Measurements from ENCODE around the gene CDH22. TPM values are rescaled to one million over a fixed set of nuclear protein-coding genes. Genes with fewer than 3 reads are reported as not detected.

The CDH22 gene
- total RNA-seq, 1 donor from 2014 or later: 5.5 TPM

- DNase-seq (no peak), ATAC-seq (ENCODE audit: poor library complexity) (no peak)
- intact Hi-C loops (cut with DNase I): loop anchor here (10.0 kb wide), 1 partner anchor 148 kb away; the partner anchor contains the start of gene SLC12A5
Observed at GRCh38 chr20:46172961-46173536, 135.2 kb downstream of the CDH22 start.

GRCh38 chr20:46172455-46172854, 135.8 kb downstream of the CDH22 start:
- intact Hi-C loops (cut with DNase I): loop anchor here (10.0 kb wide), 1 partner anchor 148 kb away; the partner anchor contains the start of gene SLC12A5
- DNase-seq (no peak), ATAC-seq (ENCODE audit: poor library complexity) (no peak)

- ATAC-seq (ENCODE audit: poor library complexity): no peak
- intact Hi-C loops (cut with DNase I): loop anchor here (10.0 kb wide), 1 partner anchor 147 kb away; the partner anchor contains the start of gene SLC12A5
Observed at GRCh38 chr20:46171909-46172308, 136.4 kb downstream of the CDH22 start.

GRCh38 chr20:46171476-46171875, 136.8 kb downstream of the CDH22 start:
- intact Hi-C loops (cut with DNase I): loop anchor here (10.0 kb wide), 1 partner anchor 147 kb away; the partner anchor contains the start of gene SLC12A5
- ATAC-seq (ENCODE audit: poor library complexity) (no peak), DNase-seq (no peak)

More at GRCh38 chr20:46171909-46172308, 136.4 kb downstream of the CDH22 start:
- DNase-seq: no peak

- intact Hi-C loops (cut with DNase I): loop anchor here (10.0 kb wide), 1 partner anchor 145 kb away; the partner anchor contains the start of gene SLC12A5
- ATAC-seq (ENCODE audit: poor library complexity) (no peak), DNase-seq (no peak)
Observed at GRCh38 chr20:46169245-46170171, 138.8 kb downstream of the CDH22 start.

GRCh38 chr20:46168438-46168837, 139.9 kb downstream of the CDH22 start:
- no peak for DNase-seq
- intact Hi-C loops (cut with DNase I): no loop called here
- ATAC-seq (ENCODE audit: poor library complexity): no peak

- no peak for ATAC-seq (ENCODE audit: poor library complexity)
- DNase-seq: no peak
- intact Hi-C loops (cut with DNase I): no loop called here
Observed at GRCh38 chr20:46167080-46167479, 141.2 kb downstream of the CDH22 start.

GRCh38 chr20:46164254-46164653, 144.0 kb downstream of the CDH22 start:
- intact Hi-C loops (cut with DNase I): no loop called here
- no peak for DNase-seq
- no peak for ATAC-seq (ENCODE audit: poor library complexity)

- DNase-seq (no peak), ATAC-seq (ENCODE audit: poor library complexity) (no peak)
- intact Hi-C loops (cut with DNase I): no loop called here
Observed at GRCh38 chr20:46161921-46162320, 146.4 kb downstream of the CDH22 start.

GRCh38 chr20:46160661-46161060, 147.6 kb downstream of the CDH22 start:
- DNase-seq: no peak
- no peak for ATAC-seq (ENCODE audit: poor library complexity)
- intact Hi-C loops (cut with DNase I): no loop called here

- intact Hi-C loops (cut with DNase I): no loop called here
- ATAC-seq (ENCODE audit: poor library complexity): no peak
- DNase-seq: no peak
Observed at GRCh38 chr20:46159101-46159897, 149.0 kb downstream of the CDH22 start.

GRCh38 chr20:46158476-46158987, 149.8 kb downstream of the CDH22 start:
- intact Hi-C loops (cut with DNase I): no loop called here
- no peak for ATAC-seq (ENCODE audit: poor library complexity)
- DNase-seq: no peak

GRCh38 chr20:46157625-46158024, 150.7 kb downstream of the CDH22 start:
- ATAC-seq (ENCODE audit: poor library complexity) (no peak), DNase-seq (no peak)
- intact Hi-C loops (cut with DNase I): no loop called here

GRCh38 chr20:46157076-46157592, 151.2 kb downstream of the CDH22 start:
- DNase-seq: no peak
- intact Hi-C loops (cut with DNase I): no loop called here

GRCh38 chr20:46156065-46156464, 152.2 kb downstream of the CDH22 start:
- no peak for DNase-seq
- intact Hi-C loops (cut with DNase I): no loop called here
- ATAC-seq (ENCODE audit: poor library complexity): no peak

More at GRCh38 chr20:46157076-46157592, 151.2 kb downstream of the CDH22 start:
- ATAC-seq (ENCODE audit: poor library complexity): no peak

GRCh38 chr20:46154796-46155195, 153.5 kb downstream of the CDH22 start:
- ATAC-seq (ENCODE audit: poor library complexity) (no peak), DNase-seq (no peak)
- intact Hi-C loops (cut with DNase I): no loop called here

- DNase-seq: no peak
- intact Hi-C loops (cut with DNase I): no loop called here
- ATAC-seq (ENCODE audit: poor library complexity): no peak
Observed at GRCh38 chr20:46154305-46154704, 154.0 kb downstream of the CDH22 start.

- ATAC-seq (ENCODE audit: poor library complexity): no peak
- DNase-seq: no peak
- intact Hi-C loops (cut with DNase I): no loop called here
Observed at GRCh38 chr20:46152824-46153586, 155.3 kb downstream of the CDH22 start.
